Fibroblast of lung (primary cell): Measurements from ENCODE around the gene TBXT. TPM values are rescaled to one million over a fixed set of nuclear protein-coding genes. Genes with fewer than 3 reads are reported as not detected.
A peak's percentile ranks its signal among the peaks of the same experiment; 100 is the strongest.
"Not testable (repeated sequence)": the region's sequence is repeated elsewhere in the genome, so short reads cannot be mapped to it uniquely, and the experiment has no call there.

Experiments used
- DNase-seq, 2 donors: peaks; one replicate each; pipeline versions ENCODE4 v3.0.0 to v3.0.0-alpha.2; 2010; ENCODE audit warnings: low read depth in 2 of 2
- H2AFZ ChIP-seq: 2 replicates; pipeline ENCODE4 v1.5.1; 2012; ENCODE audit warnings: low read length, control low read depth, inconsistent platforms
- H3K27ac ChIP-seq: 2 replicates; pipeline ENCODE4 v1.5.1; 2011; ENCODE audit warnings: low read length, control low read depth; ENCODE audit not compliant: insufficient read depth
- H3K27me3 ChIP-seq: 2 replicates; pipeline ENCODE4 v1.5.1; 2011; ENCODE audit warnings: mild to moderate bottlenecking, low read length; ENCODE audit not compliant: control insufficient read depth, insufficient read depth
- H3K36me3 ChIP-seq: 2 replicates; pipeline ENCODE4 v1.5.1; 2011; ENCODE audit warnings: low read length; ENCODE audit not compliant: control insufficient read depth, insufficient read depth
- H3K4me1 ChIP-seq: 2 replicates; pipeline ENCODE4 v1.5.1; 2011; ENCODE audit warnings: low read length; ENCODE audit not compliant: control insufficient read depth, insufficient read depth; ENCODE audit errors: extremely low read depth
- H3K4me2 ChIP-seq: 2 replicates; pipeline ENCODE4 v1.5.1; 2011; ENCODE audit warnings: low read length, control low read depth; ENCODE audit not compliant: insufficient read depth; ENCODE audit errors: extremely low read depth
- H3K4me3 ChIP-seq, 4 experiments: fragments of 200-600 bp in 1 of 4; sonication (generic) in 1 of 4; replicated peaks in 1 of 4; 2 replicates each; pipeline ENCODE4 v1.5.1; 2011 to 2016; ENCODE audit warnings: low read length in 4 of 4, low read depth in 3 of 4, mild to moderate bottlenecking in 3 of 4, control low read depth in 2 of 4, inconsistent platforms in 1 of 4, mixed read lengths in 1 of 4; ENCODE audit not compliant: insufficient read depth in 1 of 4; ENCODE audit errors: control extremely low read depth in 1 of 4
- H3K79me2 ChIP-seq: 2 replicates; pipeline ENCODE4 v1.5.1; 2012; ENCODE audit warnings: mild to moderate bottlenecking, low read length, inconsistent platforms; ENCODE audit not compliant: control insufficient read depth, insufficient read depth
- H3K9ac ChIP-seq: 2 replicates; pipeline ENCODE4 v1.5.1; 2011; ENCODE audit warnings: mild to moderate bottlenecking, low read length, control low read depth; ENCODE audit not compliant: insufficient read depth
- H3K9me3 ChIP-seq: 2 replicates; pipeline ENCODE4 v1.5.1; 2012; ENCODE audit warnings: low read depth, low read length; ENCODE audit not compliant: control insufficient read depth, insufficient read depth
- H4K20me1 ChIP-seq: 2 replicates; pipeline ENCODE4 v1.5.1; 2011; ENCODE audit warnings: low read length; ENCODE audit not compliant: control insufficient read depth, insufficient read depth; ENCODE audit errors: extremely low read depth
- CTCF ChIP-seq, 2 donors: IDR thresholded peaks in 1 of 2; conservative IDR thresholded peaks in 1 of 2; 1 replicate in 1 of 2; 2 replicates in 1 of 2; pipeline ENCODE4 v1.5.1; 2011 to 2012; ENCODE audit warnings: low read length in 2 of 2, control low read depth in 1 of 2, inconsistent platforms in 1 of 2, low read depth in 1 of 2, mild to moderate bottlenecking in 1 of 2
- EZH2 ChIP-seq: IDR thresholded peaks from 2 replicates; pipeline ENCODE4 v1.5.1; 2012; ENCODE audit warnings: low read length, control low read depth, mild to moderate bottlenecking; ENCODE audit errors: missing control alignments
- polyA plus RNA-seq, 2 donors: library from polyadenylated mRNA; depleted of rRNA in 1 of 2; stranded (reverse) in 1 of 2; unstranded in 1 of 2; fragments of >200 nt; gene quantifications; 2 replicates each; pipeline ENCODE4 v1.2.1, GENCODE V29; 2011 to 2012; ENCODE audit warnings: missing spikeins in 1 of 2
- total RNA-seq: library from RNA; depleted of rRNA; stranded (reverse); fragments of >200 nt; gene quantifications from 2 replicates; pipeline ENCODE4 v1.2.1, GENCODE V29; 2014

TBXT gene
- total and polyA plus RNA-seq, 2 donors (not counting 1 experiment from before 2014, with no cell fraction given): not detected

- H3K4me2 ChIP-seq: no peak overlapping the region
- no peaks in the 10 kb centered on the region for H3K27me3 ChIP-seq
- no peaks in the 10 kb centered on the region for H3K9me3 ChIP-seq
- H3K36me3 ChIP-seq: no peaks in the 10 kb centered on the region
- no peak overlapping the region for H3K9ac ChIP-seq
- H3K79me2 ChIP-seq: no peaks in the 10 kb centered on the region
- H3K4me1 ChIP-seq: no peaks in the 10 kb centered on the region
- TF ChIP-seq CTCF (conservative IDR thresholded peaks at IDR 0.05 in 1 of 2, IDR thresholded peaks at IDR 0.05 in 1 of 2; ENCODE audit: low read depth in 1 of 2, low read length in 2 of 2) (no peak), EZH2 (no peak)
- no peak overlapping the region for H3K4me3 ChIP-seq
- no peak overlapping the region for H3K27ac ChIP-seq
- no peak for DNase-seq
- no peaks in the 10 kb centered on the region for H4K20me1 ChIP-seq
- H2AFZ ChIP-seq: no peak overlapping the region
Measured at GRCh38 chr6:166145751-166146150, 21.9 kb downstream of the TBXT start.

GRCh38 chr6:166143011-166143410 is 24.6 kb downstream of the TBXT start:
- no peaks in the 10 kb centered on the region for H3K27me3 ChIP-seq
- no peak overlapping the region for H3K4me2 ChIP-seq
- H2AFZ ChIP-seq: no peak overlapping the region
- H3K27ac ChIP-seq: no peak overlapping the region
- no peaks in the 10 kb centered on the region for H3K36me3 ChIP-seq
- H3K9ac ChIP-seq: no peak overlapping the region
- DNase-seq: peak in 1 of 2 donors; percentile 5
- H3K9me3 ChIP-seq: no peaks in the 10 kb centered on the region
- H3K4me1 ChIP-seq: no peaks in the 10 kb centered on the region
- H3K4me3 ChIP-seq: no peak overlapping the region
- TF ChIP-seq EZH2 (no peak), CTCF (conservative IDR thresholded peaks at IDR 0.05 in 1 of 2, IDR thresholded peaks at IDR 0.05 in 1 of 2; ENCODE audit: low read depth in 1 of 2, low read length in 2 of 2) (no peak)
- H4K20me1 ChIP-seq: no peaks in the 10 kb centered on the region
- no peaks in the 10 kb centered on the region for H3K79me2 ChIP-seq

GRCh38 chr6:166127624-166128472 is 39.8 kb downstream of the TBXT start:
- TF ChIP-seq CTCF (conservative IDR thresholded peaks at IDR 0.05 in 1 of 2, IDR thresholded peaks at IDR 0.05 in 1 of 2; ENCODE audit: low read depth in 1 of 2, low read length in 2 of 2): no peak
- no peak for TF ChIP-seq EZH2
- H3K9me3 ChIP-seq: no peaks in the 10 kb centered on the region
- no peaks in the 10 kb centered on the region for H3K79me2 ChIP-seq
- H3K36me3 ChIP-seq: no peaks in the 10 kb centered on the region
- DNase-seq: no peak
- no peak overlapping the region for H3K4me2 ChIP-seq
- H3K9ac ChIP-seq: no peak overlapping the region
- no peaks in the 10 kb centered on the region for H3K27me3 ChIP-seq
- H3K4me1 ChIP-seq: no peaks in the 10 kb centered on the region
- H3K27ac ChIP-seq: no peak overlapping the region
- no peak overlapping the region for H2AFZ ChIP-seq
- no peak overlapping the region for H3K4me3 ChIP-seq
- no peaks in the 10 kb centered on the region for H4K20me1 ChIP-seq

- H3K27me3 ChIP-seq, H3K9me3 ChIP-seq, H4K20me1 ChIP-seq, DNase-seq, H3K36me3 ChIP-seq, H3K4me3 ChIP-seq, H3K9ac ChIP-seq, H3K79me2 ChIP-seq, H3K27ac ChIP-seq, H3K4me2 ChIP-seq, H2AFZ ChIP-seq, H3K4me1 ChIP-seq: not testable (repeated sequence)
Measured at GRCh38 chr6:166123115-166123514, 44.5 kb downstream of the TBXT start.
